Panc1 (cell line): ENCODE results near the gene LPP. TPM values are rescaled to one million over a fixed set of nuclear protein-coding genes. Genes with fewer than 3 reads are reported as not detected.

ENCODE experiments used
- ATAC-seq: fragments of 200-7000 bp; cut with Tn5 transposase; 2 replicates; pipeline ENCODE4 v1.9.1; 2020; ENCODE audit warnings: mild to moderate bottlenecking, moderate library complexity
- BruUV-seq: library from RNA; stranded (reverse); fragments of 400-500 nt; replicated peaks from 2 replicates; lab custom pipeline; 2021; lab: Mats Ljungman, UMichigan
- CTCF ChIA-PET: fragments of 300-600 bp; sonication (Branson Sonifier 250); formaldehyde crosslinking; loops from one replicate; lab custom pipeline; 2022; ENCODE audit warnings: antibody characterized with exemption; lab: Charles Lee
- POLR2A ChIA-PET: fragments of 300-600 bp; sonication (Branson Sonifier 250); formaldehyde crosslinking; loops from one replicate; lab custom pipeline; 2022; ENCODE audit warnings: antibody characterized with exemption; lab: Charles Lee
- DNase-seq: peaks from one replicate; pipeline ENCODE4 v3.0.0-alpha.2; 2010; ENCODE audit warnings: low read depth, low spot score
- H3K27ac ChIP-seq: 2 replicates; pipeline ENCODE4 v1.5.1; 2011; ENCODE audit warnings: mild to moderate bottlenecking, low read length, inconsistent platforms
- H3K27me3 ChIP-seq: fragments of 200-500 bp; sonication (Bioruptor generic); 2 replicates; pipeline ENCODE4 v1.6.0; 2014; ENCODE audit warnings: low read length, inconsistent platforms; ENCODE audit not compliant: control insufficient read depth, insufficient read depth
- H3K36me3 ChIP-seq: fragments of 200-500 bp; sonication (Bioruptor generic); 2 replicates; pipeline ENCODE4 v1.5.1; 2014; ENCODE audit warnings: inconsistent platforms, mild to moderate bottlenecking, low read length, moderate library complexity; ENCODE audit not compliant: control insufficient read depth, insufficient read depth
- H3K4me1 ChIP-seq: 2 replicates; pipeline ENCODE4 v1.5.1; 2011; ENCODE audit warnings: inconsistent platforms, mild to moderate bottlenecking, low read length, moderate library complexity; ENCODE audit not compliant: control insufficient read depth, insufficient read depth
- H3K4me3 ChIP-seq, 2 experiments: 2 replicates each; pipeline ENCODE4 v1.5.1; 2011 to 2012; ENCODE audit warnings: low read depth in 2 of 2, low read length in 2 of 2, mild to moderate bottlenecking in 2 of 2, inconsistent platforms in 1 of 2, moderate library complexity in 1 of 2
- H3K9me3 ChIP-seq: fragments of 200-500 bp; sonication (Bioruptor generic); 2 replicates; pipeline ENCODE4 v1.5.1; 2014; ENCODE audit warnings: low read depth, mild to moderate bottlenecking, inconsistent platforms, low read length, moderate library complexity; ENCODE audit not compliant: control insufficient read depth, insufficient read depth
- POLR2AphosphoS5 ChIP-seq: IDR thresholded peaks from 2 replicates; pipeline ENCODE4 v1.6.1; 2012; ENCODE audit warnings: mild to moderate bottlenecking, low read depth, low read length, moderate library complexity
- SIN3A ChIP-seq: IDR thresholded peaks from 2 replicates; pipeline ENCODE4 v1.6.1; 2012; ENCODE audit warnings: low read depth, mild to moderate bottlenecking, low read length, moderate library complexity, borderline replicate concordance; ENCODE audit not compliant: insufficient read depth
- TCF7L2 ChIP-seq: IDR thresholded peaks from 2 replicates; pipeline ENCODE4 v1.6.1; 2011; ENCODE audit warnings: mild to moderate bottlenecking, low read depth, low read length, inconsistent platforms
- in situ Hi-C: cut with HindIII; loops from 2 replicates; pipeline ENCODE4 v1.10.0; 2016; ENCODE audit warnings: low sequenced_read_pairs, low pct_unique_long_range_greater_than_20kb
- intact Hi-C: fragments of 100-400 bp; cut with micrococcal nuclease; formaldehyde crosslinking; loops from one replicate; pipeline ENCODE4 v1.10.0; 2022; ENCODE audit not compliant: unreplicated experiment
- total RNA-seq: library from RNA; stranded (reverse); gene quantifications from one replicate; pipeline ENCODE4 v1.2.1, GENCODE V29; 2021; ENCODE audit not compliant: unreplicated experiment
- TF ChIP-seq, protein P1 (sequence below), 2 experiments: IDR thresholded peaks; 2 replicates each; pipeline ENCODE4 v1.6.1; 2011 to 2012; ENCODE audit warnings: low read depth in 2 of 2, control low read depth in 1 of 2, low read length in 1 of 2, mild to moderate bottlenecking in 1 of 2, moderate library complexity in 1 of 2; ENCODE audit not compliant: insufficient read depth in 1 of 2
- TF ChIP-seq, protein P2 (sequence below): fragments of 450-650 bp; IDR thresholded peaks from 2 replicates; pipeline ENCODE4 v1.5.1; 2017; ENCODE audit warnings: mild to moderate bottlenecking

Gene LPP
- total RNA-seq, 1 experiment from 2014 or later = 90.0 TPM

DNA sequence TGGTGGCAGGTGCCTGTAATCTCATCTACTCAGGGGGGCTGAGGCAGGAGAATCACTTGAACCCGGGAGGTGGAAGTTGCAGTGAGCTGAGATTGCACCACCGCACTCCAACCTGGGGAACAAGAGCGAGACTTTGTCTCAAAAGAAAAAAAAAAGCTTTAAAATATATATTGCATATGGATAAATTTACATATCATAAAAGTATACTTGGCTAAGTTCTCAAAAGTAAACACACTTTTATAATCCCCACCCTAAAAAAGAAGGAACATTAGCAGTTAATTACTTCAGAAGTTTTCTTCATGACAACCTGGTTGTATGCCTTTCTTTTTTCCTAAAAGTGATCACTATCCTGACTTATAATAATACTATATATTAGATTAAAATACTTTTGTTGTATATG lies 648.7 kb downstream of the LPP start:
- DNase-seq (no peak), ATAC-seq (no peak)
- peaks cover 19% of the 10 kb centered on the region for H3K9me3 ChIP-seq
- TF ChIP-seq, protein P1, sequence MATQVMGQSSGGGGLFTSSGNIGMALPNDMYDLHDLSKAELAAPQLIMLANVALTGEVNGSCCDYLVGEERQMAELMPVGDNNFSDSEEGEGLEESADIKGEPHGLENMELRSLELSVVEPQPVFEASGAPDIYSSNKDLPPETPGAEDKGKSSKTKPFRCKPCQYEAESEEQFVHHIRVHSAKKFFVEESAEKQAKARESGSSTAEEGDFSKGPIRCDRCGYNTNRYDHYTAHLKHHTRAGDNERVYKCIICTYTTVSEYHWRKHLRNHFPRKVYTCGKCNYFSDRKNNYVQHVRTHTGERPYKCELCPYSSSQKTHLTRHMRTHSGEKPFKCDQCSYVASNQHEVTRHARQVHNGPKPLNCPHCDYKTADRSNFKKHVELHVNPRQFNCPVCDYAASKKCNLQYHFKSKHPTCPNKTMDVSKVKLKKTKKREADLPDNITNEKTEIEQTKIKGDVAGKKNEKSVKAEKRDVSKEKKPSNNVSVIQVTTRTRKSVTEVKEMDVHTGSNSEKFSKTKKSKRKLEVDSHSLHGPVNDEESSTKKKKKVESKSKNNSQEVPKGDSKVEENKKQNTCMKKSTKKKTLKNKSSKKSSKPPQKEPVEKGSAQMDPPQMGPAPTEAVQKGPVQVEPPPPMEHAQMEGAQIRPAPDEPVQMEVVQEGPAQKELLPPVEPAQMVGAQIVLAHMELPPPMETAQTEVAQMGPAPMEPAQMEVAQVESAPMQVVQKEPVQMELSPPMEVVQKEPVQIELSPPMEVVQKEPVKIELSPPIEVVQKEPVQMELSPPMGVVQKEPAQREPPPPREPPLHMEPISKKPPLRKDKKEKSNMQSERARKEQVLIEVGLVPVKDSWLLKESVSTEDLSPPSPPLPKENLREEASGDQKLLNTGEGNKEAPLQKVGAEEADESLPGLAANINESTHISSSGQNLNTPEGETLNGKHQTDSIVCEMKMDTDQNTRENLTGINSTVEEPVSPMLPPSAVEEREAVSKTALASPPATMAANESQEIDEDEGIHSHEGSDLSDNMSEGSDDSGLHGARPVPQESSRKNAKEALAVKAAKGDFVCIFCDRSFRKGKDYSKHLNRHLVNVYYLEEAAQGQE (IDR thresholded peaks at IDR 0.05; ENCODE audit: insufficient read depth in 1 of 2, low read depth in 2 of 2, low read length in 1 of 2) = no peak
- TF ChIP-seq TCF7L2 (no peak), SIN3A (no peak), POLR2AphosphoS5 (no peak)
- TF ChIP-seq, protein P2, sequence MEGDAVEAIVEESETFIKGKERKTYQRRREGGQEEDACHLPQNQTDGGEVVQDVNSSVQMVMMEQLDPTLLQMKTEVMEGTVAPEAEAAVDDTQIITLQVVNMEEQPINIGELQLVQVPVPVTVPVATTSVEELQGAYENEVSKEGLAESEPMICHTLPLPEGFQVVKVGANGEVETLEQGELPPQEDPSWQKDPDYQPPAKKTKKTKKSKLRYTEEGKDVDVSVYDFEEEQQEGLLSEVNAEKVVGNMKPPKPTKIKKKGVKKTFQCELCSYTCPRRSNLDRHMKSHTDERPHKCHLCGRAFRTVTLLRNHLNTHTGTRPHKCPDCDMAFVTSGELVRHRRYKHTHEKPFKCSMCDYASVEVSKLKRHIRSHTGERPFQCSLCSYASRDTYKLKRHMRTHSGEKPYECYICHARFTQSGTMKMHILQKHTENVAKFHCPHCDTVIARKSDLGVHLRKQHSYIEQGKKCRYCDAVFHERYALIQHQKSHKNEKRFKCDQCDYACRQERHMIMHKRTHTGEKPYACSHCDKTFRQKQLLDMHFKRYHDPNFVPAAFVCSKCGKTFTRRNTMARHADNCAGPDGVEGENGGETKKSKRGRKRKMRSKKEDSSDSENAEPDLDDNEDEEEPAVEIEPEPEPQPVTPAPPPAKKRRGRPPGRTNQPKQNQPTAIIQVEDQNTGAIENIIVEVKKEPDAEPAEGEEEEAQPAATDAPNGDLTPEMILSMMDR = no peak
- ChIA-PET POLR2A (no interaction called here), CTCF (no interaction called here)
- no peak overlapping the region for H3K4me3 ChIP-seq
- H3K4me1 ChIP-seq = no peaks in the 10 kb centered on the region
- no peaks in the 10 kb centered on the region for H3K27me3 ChIP-seq
- no TSS peak for BruUV-seq
- no peak overlapping the region for H3K27ac ChIP-seq
- no peaks in the 10 kb centered on the region for H3K36me3 ChIP-seq
- intact Hi-C loops = no loop called here
- in situ Hi-C loops = no loop called here

DNA sequence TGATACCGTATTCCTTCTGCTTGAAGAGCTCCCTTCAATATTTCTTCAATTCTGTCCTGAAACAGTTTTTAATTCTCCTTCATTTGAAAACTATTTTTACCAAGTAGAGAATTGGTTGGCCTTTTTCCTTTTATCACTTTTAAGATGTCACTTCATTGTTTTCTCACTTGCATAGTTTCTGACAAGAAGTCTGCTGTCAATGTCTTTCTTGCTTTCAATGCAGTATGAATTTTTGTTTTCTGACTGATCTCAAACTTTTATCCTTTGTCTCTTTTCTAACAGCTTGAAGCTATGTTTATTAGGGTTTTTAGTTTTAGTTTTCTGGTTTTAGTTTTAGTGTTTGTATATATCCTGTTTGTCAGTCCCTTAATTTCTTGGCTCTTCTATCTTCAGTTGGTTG lies 653.0 kb downstream of the LPP start:
- H3K27me3 ChIP-seq = no peaks in the 10 kb centered on the region
- ChIA-PET CTCF (no interaction called here), POLR2A (no interaction called here)
- intact Hi-C loops (no loop called here), in situ Hi-C loops (no loop called here)
- no peaks in the 10 kb centered on the region for H3K36me3 ChIP-seq
- TF ChIP-seq TCF7L2 = no peak
- no peak for TF ChIP-seq SIN3A
- TF ChIP-seq POLR2AphosphoS5 = no peak
- TF ChIP-seq, protein P1 (IDR thresholded peaks at IDR 0.05; ENCODE audit: insufficient read depth in 1 of 2, low read depth in 2 of 2, low read length in 1 of 2) = no peak
- TF ChIP-seq, protein P2 = no peak
- no peaks in the 10 kb centered on the region for H3K4me1 ChIP-seq
- H3K27ac ChIP-seq = no peak overlapping the region
- no peak overlapping the region for H3K4me3 ChIP-seq
- no TSS peak for BruUV-seq
- DNase-seq = no peak
- H3K9me3 ChIP-seq = peaks cover 24% of the 10 kb centered on the region
- ATAC-seq = no peak
